T-helper 2 cell (primary cell): ENCODE measurements around the gene SDHA.
"Not testable (repeated sequence)": the region's sequence is repeated elsewhere in the genome, so short reads cannot be mapped to it uniquely, and the experiment has no call there.

Experiments used
- DNase-seq, 5 experiments: peaks; one replicate each; pipeline versions ENCODE4 v3.0.0 to v3.0.0-alpha.2; 2012 to 2022

SDHA gene

DNA sequence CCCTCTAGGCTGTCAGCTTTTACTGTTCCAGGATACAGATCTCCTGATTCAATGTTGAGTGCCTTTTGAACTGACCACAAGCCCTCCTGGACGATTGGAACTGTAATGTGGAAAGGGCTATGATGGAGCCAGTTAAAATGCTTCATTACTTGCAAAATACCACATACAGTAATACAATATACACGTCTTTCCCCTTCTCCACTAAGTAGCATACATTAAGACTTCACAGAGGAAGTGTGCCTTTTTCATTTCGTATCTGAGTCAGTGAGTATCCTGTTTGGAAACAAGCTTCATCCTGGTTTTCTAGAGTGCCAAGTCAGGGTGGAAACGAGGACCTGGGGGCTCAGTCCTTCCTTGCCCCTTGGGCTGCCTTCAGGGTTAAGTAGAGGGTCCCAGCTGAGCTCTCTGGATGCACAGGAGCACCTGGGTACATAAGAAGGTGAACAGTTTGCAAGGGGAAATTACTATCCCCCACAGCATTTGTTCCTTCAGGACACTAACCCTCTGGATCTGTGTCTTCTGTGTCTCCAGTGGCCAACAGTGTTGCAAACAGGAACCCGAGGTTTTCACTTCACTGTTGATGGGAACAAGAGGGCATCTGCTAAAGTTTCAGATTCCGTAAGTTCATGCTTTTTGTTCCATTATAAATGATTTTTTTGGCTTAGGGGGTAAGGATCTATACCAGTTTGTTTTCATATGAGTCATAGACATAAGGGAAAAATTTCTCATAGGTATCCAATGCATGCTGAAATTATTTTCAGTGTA, 5.0 kb downstream of the SDHA start:
- peak in 1 of 5 experiments; percentile 9 for DNase-seq

- DNase-seq: no peak
These were observed 5.7 kb downstream of the SDHA start for GRCh38 chr5:223791-224190.

- no peak for DNase-seq
These were observed 7.2 kb downstream of the SDHA start for GRCh38 chr5:225334-225733.

- DNase-seq: not testable (repeated sequence)
These were observed 9.3 kb downstream of the SDHA start for GRCh38 chr5:227375-227774.

DNA sequence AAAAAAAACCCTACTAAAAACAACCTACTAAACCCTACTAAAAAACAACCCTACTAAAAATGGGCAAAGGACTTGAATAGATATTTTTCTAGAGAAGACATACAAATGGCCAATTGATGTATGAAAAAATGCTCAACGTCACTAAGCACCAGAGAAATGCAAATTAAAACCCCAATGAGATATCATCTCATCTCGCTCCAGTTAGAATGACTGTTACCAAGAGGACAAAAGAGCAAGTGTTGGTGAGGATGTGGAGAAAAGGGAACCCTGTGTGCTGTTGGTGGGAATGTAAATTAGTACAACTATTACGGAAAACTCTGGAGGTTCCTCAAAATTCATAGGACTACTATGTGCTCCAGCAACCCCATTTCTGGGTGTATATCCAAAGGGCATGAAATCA, 10.8 kb downstream of the SDHA start:
- peak in 1 of 5 experiments; percentile 35 for DNase-seq

DNA sequence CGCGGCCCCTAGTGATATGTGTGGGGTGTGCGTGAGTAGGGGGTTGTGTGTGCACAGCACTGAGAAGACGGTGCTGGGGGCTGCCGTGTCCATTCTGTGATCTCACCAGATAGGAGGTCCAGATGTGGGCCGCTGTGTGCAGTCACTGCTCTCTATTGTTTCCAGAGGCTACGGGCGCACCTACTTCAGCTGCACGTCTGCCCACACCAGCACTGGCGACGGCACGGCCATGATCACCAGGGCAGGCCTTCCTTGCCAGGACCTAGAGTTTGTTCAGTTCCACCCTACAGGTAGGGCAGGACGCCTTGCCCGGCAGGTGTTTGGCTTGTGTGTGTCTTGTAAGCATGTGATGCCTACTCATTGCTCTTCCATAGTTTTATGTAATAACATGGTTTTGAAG, 12.6 kb downstream of the SDHA start:
- no peak for DNase-seq

- peak in 1 of 5 experiments; percentile 79 for DNase-seq
These were observed 13.5 kb downstream of the SDHA start for GRCh38 chr5:231661-232060.

DNA sequence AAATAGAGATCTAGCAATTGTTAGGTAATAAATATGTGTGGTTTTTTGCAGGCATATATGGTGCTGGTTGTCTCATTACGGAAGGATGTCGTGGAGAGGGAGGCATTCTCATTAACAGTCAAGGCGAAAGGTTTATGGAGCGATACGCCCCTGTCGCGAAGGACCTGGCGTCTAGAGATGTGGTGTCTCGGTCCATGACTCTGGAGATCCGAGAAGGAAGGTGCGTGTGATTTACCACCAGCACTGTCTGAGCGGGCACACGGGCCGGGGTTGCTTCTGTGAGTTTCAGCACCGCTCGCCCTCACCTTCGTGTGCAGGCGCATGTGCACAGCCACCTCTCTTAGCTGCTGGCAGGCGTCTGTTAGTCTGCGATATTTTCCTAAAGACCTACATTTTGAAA, 15.3 kb downstream of the SDHA start:
- not testable (repeated sequence) for DNase-seq

DNA sequence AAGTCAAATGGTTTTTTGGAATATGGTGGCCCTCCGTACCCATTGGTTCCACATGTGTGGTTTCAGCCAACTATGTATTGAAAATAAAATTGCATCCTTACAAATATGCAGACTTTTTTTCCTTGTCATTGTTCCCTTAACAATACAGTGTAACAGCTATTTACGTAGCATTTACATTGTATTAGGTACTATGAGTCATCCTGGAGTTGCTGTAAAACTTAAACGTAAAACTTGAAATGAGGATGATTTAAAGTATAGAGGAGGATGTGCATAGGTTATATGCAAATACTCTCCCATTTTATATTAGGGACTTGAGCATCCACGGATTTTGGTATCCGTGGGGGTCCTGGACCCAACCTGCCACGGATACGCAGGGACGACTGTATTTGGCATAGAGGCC, 16.3 kb downstream of the SDHA start:
- no peak for DNase-seq

- DNase-seq: not testable (repeated sequence)
These were observed 17.4 kb downstream of the SDHA start for GRCh38 chr5:235527-235926.

- not testable (repeated sequence) for DNase-seq
These were observed 19.8 kb downstream of the SDHA start for GRCh38 chr5:237931-238330.

GRCh38 chr5:240550-240949, 22.4 kb downstream of the SDHA start:
- DNase-seq: not testable (repeated sequence)

DNA sequence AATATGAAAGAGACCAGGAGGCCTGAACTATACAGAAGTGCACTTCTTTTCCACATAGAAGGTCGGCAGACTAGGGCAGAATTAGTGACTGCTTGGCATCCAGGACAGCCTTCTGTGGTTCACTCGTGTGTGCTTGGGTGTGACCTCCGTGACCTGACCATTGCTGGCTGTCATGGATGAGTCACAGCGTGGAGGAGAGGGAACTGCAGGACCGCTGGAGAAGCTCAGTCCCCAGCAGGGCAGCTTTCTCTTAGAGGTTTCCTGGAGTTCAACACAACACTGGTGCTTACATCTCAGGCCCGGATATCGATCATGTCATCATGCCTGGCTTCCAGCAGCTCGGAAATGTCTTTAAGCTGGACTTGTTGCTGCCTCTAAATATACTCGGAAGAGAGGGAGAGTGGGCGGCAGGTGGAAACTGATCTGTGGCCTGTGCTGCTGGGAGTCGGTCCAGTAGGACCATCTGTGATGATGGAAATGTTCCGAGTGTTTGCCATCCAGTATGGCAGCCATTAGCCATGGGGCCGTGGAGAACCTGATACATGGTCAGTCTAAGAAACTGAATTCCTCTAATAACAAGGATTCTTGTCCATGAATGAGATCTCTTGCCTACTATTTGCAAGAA, 23.0 kb downstream of the SDHA start:
- DNase-seq: not testable (repeated sequence)

- DNase-seq: peak in 2 of 5 experiments; percentile 22 to 63
These were observed 25.7 kb downstream of the SDHA start for GRCh38 chr5:243683-244367.

DNA sequence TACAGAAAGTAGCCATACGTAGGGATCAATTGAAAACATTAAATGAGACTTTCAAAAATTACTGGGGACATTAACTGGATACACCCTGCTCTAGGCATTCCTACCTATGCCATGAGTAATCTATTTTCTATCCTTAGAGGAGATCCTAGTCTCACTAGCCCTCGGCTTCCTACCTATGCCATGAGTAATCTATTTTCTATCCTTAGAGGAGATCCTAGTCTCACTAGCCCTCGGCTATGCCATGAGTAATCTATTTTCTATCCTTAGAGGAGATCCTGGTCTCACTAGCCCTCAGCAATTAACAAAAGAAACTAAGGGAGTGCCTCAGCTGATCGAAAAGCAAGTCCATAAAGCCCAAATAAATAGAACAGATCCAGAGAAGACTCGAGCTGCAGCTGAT, 27.6 kb downstream of the SDHA start:
- DNase-seq: not testable (repeated sequence)

DNA sequence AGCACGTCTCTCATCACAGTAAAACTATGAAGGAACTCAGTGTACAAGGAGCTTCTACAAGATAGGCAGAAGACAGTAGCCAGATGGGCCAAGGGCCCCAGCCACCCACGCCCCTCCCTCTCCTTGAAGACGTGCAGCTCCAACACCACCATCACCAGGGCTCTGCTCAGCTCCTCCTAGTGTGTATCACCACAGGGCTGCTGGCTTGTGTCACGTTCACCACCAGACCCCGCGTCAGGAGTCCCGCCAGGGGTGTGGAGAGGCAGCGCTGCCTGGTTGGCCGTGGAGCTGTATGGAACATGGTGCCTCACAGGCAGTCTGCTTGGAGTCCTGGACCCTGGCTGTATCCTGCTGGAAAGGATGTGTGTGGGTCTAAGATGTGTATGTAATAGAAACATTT, 32.3 kb downstream of the SDHA start:
- not testable (repeated sequence) for DNase-seq

- not testable (repeated sequence) for DNase-seq
These were observed 32.9 kb downstream of the SDHA start for GRCh38 chr5:251016-251415.

DNA sequence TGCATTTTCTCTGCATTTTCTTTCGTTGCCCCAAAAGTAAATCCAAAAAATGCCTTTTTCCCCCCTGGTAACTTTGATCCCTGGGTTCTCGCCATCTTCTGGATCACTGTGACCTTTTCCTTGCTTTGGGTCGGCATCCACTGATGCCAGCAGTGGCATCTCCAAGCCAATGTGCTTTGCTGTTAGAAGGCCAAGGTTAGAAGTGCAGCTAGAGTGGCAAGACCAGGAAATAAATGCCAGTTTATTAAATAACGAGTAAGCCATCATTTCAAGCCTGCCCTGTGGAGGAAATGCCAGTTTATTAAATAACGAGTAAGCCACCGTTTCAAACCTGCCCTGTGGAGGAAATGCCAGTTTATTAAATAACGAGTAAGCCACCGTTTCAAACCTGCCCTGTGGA, 33.4 kb downstream of the SDHA start:
- not testable (repeated sequence) for DNase-seq

GRCh38 chr5:251975-252374, 33.9 kb downstream of the SDHA start:
- DNase-seq: peak in 1 of 5 experiments; percentile 43

GRCh38 chr5:252546-252945, 34.4 kb downstream of the SDHA start:
- DNase-seq: peak in 1 of 5 experiments; percentile 38

DNA sequence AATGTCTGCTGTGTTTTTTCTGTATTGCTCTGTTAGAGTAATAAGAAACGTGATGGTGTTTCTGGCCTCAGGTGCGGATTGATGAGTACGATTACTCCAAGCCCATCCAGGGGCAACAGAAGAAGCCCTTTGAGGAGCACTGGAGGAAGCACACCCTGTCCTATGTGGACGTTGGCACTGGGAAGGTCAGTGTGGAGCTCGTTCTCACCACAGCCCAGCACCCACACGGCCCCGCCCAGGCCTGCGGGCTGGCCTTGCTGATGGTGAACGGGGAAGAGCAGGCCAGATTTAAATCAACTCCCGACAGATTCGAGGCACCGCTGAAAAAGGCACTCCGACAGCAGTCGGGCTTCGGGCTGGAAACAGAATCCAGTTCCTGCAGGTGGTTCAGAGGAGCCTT, 36.2 kb downstream of the SDHA start:
- not testable (repeated sequence) for DNase-seq

DNA sequence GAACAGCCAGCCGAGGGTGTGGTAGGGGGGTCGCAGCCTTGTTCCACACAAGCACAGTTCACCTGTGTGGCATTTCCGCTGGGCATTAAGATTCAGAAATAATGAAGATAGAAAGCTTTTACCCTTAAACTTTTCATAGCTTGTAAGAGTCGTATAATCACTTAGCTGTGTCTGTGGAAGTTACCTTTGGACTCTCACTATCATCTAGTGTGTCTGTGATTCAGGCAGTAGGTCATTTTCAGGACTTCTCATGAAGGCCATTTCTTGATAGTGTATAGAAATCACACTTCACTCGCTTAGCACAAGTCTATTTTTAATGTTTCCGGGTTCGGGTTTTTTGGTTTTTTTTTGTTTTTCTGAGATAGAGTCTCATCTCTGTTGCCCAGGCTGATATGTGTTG, 37.0 kb downstream of the SDHA start:
- DNase-seq: not testable (repeated sequence)

DNA sequence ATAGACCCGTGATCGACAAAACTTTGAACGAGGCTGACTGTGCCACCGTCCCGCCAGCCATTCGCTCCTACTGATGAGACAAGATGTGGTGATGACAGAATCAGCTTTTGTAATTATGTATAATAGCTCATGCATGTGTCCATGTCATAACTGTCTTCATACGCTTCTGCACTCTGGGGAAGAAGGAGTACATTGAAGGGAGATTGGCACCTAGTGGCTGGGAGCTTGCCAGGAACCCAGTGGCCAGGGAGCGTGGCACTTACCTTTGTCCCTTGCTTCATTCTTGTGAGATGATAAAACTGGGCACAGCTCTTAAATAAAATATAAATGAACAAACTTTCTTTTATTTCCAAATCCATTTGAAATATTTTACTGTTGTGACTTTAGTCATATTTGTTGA, 38.2 kb downstream of the SDHA start:
- not testable (repeated sequence) for DNase-seq

- no peak for DNase-seq
These were observed 39.0 kb downstream of the SDHA start for GRCh38 chr5:257148-257547.
